Kidney glomerular epithelial cell (primary cell): Measurements from ENCODE around the gene DNAH12.
A peak's percentile ranks its signal among the peaks of the same experiment; 100 is the strongest.
"Not testable (repeated sequence)": the region's sequence is repeated elsewhere in the genome, so short reads cannot be mapped to it uniquely, and the experiment has no call there.

ENCODE experiments used
- DNase-seq: peaks from one replicate; lab custom pipeline; 2025; lab: John Stamatoyannopoulos, UW

The DNAH12 gene

DNA sequence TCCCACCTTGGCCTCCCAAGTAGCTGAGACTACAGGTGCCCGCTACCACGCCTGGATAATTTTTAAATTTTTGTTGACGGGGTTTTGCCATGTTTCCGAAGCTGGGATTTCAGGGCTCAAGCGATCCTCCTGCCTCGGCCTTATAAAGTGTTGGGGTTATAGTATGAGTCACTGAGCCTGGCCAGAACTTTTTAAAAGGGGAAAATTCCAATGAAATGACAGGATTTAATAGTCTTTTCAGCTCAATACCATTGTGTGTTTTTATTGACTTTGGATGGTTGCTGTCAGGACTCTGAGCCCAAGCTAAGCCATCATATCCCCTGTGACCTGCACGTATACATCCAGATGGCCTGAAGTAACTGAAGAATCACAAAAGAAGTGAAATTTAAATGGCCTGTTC lies 240.6 kb downstream of the DNAH12 start:
- not testable (repeated sequence) for DNase-seq

GRCh38 chr3:57298041-57298440 lies 246.1 kb downstream of the DNAH12 start:
- DNase-seq, result peak; percentile 52

DNA sequence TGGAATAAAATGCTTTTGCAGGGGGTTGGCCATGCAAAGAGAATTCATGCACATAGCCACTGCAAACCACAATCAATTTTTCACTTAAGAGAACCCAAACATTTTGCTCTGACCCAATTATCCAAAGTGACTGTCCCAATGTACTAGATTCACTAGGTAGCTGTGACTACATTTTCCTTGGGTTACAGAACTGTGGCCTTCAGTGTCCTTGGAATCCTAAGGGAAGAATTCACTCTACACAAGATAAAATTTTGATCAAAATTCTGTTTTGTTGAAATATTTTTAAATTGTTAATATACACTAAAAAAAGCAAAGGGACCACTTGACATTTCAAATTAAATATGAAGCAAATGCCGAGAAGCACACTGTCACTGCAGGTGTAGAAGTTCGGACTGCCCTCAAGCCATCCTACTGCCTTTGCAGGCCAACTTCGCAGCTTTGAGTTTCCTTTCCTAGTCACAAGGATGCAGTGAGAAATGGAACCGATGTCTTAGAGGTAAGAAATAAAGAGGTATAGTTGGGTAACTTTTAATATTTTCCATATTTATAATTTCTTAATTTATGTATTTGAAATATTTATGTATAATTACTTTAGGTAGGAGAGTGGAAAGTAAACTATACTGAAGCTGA lies 251.1 kb downstream of the DNAH12 start:
- no peak for DNase-seq

DNA sequence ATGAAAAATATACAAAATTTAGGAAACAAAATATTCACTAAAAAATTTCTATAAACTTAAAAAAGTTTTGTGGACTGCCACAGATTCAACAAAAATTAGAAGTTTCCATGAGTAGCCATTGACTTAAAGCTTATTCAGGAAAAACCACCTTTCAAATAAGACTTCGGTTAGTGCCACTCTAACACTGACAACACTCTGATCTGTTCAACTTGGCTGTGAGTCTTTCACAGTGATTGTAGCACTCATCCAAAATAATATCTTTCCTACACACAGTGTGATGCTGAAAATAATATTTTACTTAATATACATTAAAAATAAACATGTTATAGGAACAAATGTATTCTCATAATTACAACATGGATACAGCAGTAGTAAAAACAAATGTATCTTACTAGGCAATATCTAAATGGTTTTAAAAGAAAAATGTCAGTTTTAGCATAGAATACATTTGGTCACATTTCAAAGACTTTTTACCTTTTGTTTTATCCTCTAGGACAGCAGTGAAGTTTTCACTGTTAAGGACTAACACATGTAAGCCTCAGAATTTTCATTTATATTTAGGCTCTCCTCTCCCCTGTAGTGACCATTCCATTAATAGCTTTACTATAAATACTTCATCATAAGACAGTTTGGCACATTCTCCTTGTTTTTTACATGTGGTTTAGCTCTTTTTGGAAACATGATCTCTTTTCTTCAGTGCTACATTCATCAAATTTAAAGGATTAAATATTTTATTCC lies 251.8 kb downstream of the DNAH12 start, which contains the start of gene ASB14:
Gene ASB14, minus strand, starts transcription at position 527 of the 738 bp plus-strand sequence. CDS start 652 bp downstream, outside the sequence.
- no peak for DNase-seq

DNA sequence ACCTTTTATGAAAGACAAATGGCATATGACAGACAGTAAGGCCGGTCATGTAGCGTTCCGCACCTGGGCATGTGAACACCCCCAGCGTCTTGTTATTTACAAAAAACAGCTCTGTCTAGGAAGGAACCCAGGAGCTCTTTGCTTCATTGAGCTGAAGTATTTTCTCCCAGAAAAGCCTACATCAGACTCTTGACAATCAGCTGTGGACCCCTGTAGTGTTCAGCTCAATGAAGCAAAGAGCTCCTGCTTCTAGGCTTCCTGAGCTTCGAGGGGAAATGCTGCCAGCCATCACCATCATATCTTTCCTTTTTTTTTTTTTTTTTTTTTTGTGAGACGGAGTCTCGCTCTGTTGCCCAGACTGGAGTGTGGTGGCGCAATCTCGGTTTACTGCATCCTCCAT lies 255.7 kb downstream of the DNAH12 start:
- DNase-seq, result no peak

- DNase-seq, result no peak
Measured at GRCh38 chr3:57287205-57287604, 256.9 kb downstream of the DNAH12 start.

- no peak for DNase-seq
Measured at GRCh38 chr3:57283334-57283733, 260.8 kb downstream of the DNAH12 start.

GRCh38 chr3:57281715-57282114 lies 262.4 kb downstream of the DNAH12 start:
- DNase-seq, result peak; percentile 13

DNA sequence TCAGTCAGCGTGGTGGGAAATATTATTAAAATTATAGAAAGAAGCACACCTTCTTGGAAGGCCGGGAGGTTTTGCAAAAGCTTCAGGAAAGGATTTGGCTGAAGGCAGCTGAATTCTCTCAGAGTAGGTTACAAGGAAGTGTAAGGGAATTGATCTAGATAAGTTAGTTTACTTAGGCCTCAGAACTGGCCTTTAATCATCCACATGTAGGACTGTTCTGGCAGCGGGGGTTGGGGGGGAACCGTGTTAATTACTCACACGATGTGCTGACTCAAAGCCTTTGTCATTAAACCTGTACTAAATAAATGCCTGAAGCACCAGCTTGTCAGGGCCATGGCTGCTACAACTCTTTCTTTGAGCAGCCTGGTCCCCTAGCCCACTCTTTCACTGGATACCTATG lies 264.5 kb downstream of the DNAH12 start:
- DNase-seq, result no peak

- no peak for DNase-seq
Measured at GRCh38 chr3:57278237-57278636, 265.9 kb downstream of the DNAH12 start.

- DNase-seq, result no peak
Measured at GRCh38 chr3:57275393-57275792, 268.8 kb downstream of the DNAH12 start.

GRCh38 chr3:57274845-57275244 lies 269.3 kb downstream of the DNAH12 start:
- no peak for DNase-seq

DNA sequence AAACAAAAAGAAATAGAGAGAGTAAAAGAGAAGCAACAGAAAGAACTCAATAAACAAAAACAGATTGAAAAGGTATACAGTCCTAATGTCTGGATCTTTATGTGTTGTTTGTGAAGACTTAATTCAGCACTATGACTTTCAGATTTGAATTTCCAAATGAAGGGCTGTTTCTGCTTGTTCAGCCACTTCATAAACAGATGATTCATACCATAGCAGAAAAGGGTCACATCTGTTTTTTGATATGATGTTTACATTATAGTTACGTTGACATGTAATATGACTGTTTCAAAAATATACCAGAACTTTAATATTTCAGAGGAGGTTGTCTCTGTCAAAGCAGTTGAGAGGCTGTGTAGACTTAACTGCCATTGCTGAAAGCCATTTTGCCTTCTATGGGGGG lies 275.7 kb downstream of the DNAH12 start:
- no peak for DNase-seq

DNA sequence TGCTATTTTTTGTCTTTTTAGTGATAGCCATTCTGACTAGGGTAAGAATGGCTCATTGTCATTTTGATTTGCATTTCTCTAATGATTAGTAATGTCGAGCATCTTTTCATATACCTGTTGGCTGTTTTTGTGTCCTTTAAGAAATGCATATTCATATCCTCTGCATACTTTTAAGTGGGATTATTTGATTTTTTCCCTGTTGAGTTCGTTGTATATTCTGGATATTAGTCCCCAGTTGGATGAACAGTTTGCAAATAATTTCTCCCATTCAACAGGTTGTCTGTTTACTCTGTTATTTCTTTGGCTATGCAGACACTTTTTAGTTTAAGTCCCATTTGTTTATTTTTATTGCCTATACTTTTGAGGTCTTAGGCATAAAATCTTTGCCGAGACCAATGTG lies 282.2 kb downstream of the DNAH12 start:
- DNase-seq, result no peak

- no peak for DNase-seq
Measured at GRCh38 chr3:57261119-57261518, 283.0 kb downstream of the DNAH12 start.

- no peak for DNase-seq
Measured at GRCh38 chr3:57257678-57258077, 286.5 kb downstream of the DNAH12 start.

DNA sequence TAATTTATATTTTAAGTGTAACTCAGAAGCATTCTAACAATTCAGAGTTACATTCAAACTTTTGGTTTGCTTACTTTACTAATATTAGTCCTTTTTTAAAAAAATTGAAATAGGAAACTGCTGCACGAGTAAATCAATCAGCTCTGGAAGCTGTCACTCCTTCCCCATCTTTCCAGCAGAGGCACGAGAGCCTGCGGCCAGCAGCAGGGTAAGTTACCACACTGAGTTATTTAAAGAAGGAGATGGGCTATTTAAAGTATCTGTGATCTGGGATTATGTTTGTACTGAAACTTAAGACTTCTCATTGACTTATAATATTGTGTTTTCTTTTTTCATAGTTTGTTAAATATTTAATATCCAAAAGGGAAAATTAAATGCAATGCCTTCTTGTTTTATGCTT lies 287.3 kb downstream of the DNAH12 start:
- no peak for DNase-seq

DNA sequence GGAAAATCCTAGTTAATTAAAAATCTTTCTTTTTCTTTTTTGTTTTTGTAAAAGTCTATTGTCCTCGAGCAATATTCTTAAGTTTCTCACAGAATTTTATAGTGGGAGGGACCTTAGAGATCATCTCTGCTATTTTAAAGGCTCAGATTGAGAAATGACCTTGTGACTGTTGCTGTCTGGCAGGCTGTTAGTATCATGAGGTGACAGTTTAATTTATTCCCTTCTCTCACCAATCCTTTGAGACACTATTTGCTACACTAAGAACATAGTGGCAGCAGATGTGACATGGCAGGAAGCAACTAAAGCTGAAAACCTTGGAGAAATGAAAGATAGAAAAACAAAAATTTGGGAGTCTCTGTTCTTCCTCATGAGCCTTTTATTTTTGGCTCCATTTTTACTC lies 291.7 kb downstream of the DNAH12 start:
- no peak for DNase-seq

- no peak for DNase-seq
Measured at GRCh38 chr3:57244946-57245345, 299.2 kb downstream of the DNAH12 start.
